OCI-LY1 (cell line): ENCODE data around the gene RHOBTB3.

ENCODE experiments used
- H2AFZ ChIP-seq: fragments of 200-600 bp; sonication (generic), shearing (Covaris generic); 2 replicates; pipeline ENCODE4 v1.6.0; 2014; ENCODE audit warnings: antibody characterized with exemption, mild to moderate bottlenecking, low read length
- H3F3A ChIP-seq: fragments of 200-600 bp; sonication (generic), shearing (Covaris generic); 2 replicates; pipeline ENCODE4 v1.6.0; 2014; ENCODE audit warnings: mild to moderate bottlenecking, antibody characterized with exemption, low read length, moderate library complexity; ENCODE audit not compliant: insufficient read depth
- H3K27ac ChIP-seq: fragments of 200-600 bp; sonication (generic); 2 replicates; pipeline ENCODE4 v1.5.1; 2014; ENCODE audit warnings: low read length, mixed run types, mild to moderate bottlenecking, low read depth; ENCODE audit not compliant: poor library complexity, severe bottlenecking
- H3K27me3 ChIP-seq: fragments of 200-600 bp; sonication (generic); 2 replicates; pipeline ENCODE4 v1.6.0; 2014; ENCODE audit warnings: antibody characterized with exemption, mild to moderate bottlenecking, low read length, moderate library complexity; ENCODE audit not compliant: insufficient read depth
- H3K36me3 ChIP-seq: fragments of 200-600 bp; sonication (generic); 2 replicates; pipeline ENCODE4 v1.6.1; 2014; ENCODE audit warnings: mild to moderate bottlenecking, antibody characterized with exemption, low read length, moderate library complexity, mixed read lengths; ENCODE audit not compliant: insufficient read depth
- H3K4me1 ChIP-seq: fragments of 200-600 bp; sonication (generic); 2 replicates; pipeline ENCODE4 v1.5.1; 2014; ENCODE audit warnings: mild to moderate bottlenecking, low read length, moderate library complexity; ENCODE audit not compliant: insufficient read depth, severe bottlenecking
- H3K4me2 ChIP-seq: fragments of 200-600 bp; sonication (generic), shearing (Covaris generic); 2 replicates; pipeline ENCODE4 v1.6.1; 2014; ENCODE audit warnings: low read length
- H3K4me3 ChIP-seq: fragments of 200-600 bp; sonication (generic); 2 replicates; pipeline ENCODE4 v1.5.1; 2014; ENCODE audit warnings: low read length, low read depth, mild to moderate bottlenecking, mixed read lengths; ENCODE audit not compliant: poor library complexity, severe bottlenecking
- H3K79me2 ChIP-seq: fragments of 200-600 bp; shearing (Covaris generic); 2 replicates; pipeline ENCODE4 v1.6.1; 2016; ENCODE audit warnings: mixed run types, low read length, mixed read lengths; ENCODE audit not compliant: insufficient read depth
- H3K9ac ChIP-seq: fragments of 200-600 bp; sonication (generic), shearing (Covaris generic); 2 replicates; pipeline ENCODE4 v1.6.1; 2014; ENCODE audit warnings: mild to moderate bottlenecking, low read length, mixed read lengths
- H3K9me2 ChIP-seq: fragments of 200-600 bp; sonication (generic), shearing (Covaris generic); 2 replicates; pipeline ENCODE4 v1.6.1; 2014; ENCODE audit warnings: low read depth, mild to moderate bottlenecking, low read length, mixed read lengths
- H3K9me3 ChIP-seq: fragments of 200-600 bp; shearing (Covaris generic); 2 replicates; pipeline ENCODE4 v1.6.1; 2014; ENCODE audit warnings: low read length, mixed read lengths
- H4K20me1 ChIP-seq: fragments of 200-600 bp; sonication (generic), shearing (Covaris generic); 2 replicates; pipeline ENCODE4 v1.6.0; 2016; ENCODE audit warnings: mild to moderate bottlenecking, low read length; ENCODE audit not compliant: insufficient read depth
- EZH2 ChIP-seq: fragments of 200-600 bp; sonication (generic), shearing (Covaris generic); IDR thresholded peaks from 2 replicates; pipeline ENCODE4 v1.8.0; 2017; ENCODE audit warnings: borderline replicate concordance, mixed run types, mild to moderate bottlenecking, antibody characterized with exemption, low read length, moderate library complexity, mixed read lengths
- TF ChIP-seq, protein P1 (sequence below): fragments of 200-600 bp; sonication (generic), shearing (Covaris generic); IDR thresholded peaks from 2 replicates; pipeline ENCODE4 v1.5.1; 2017; ENCODE audit warnings: mild to moderate bottlenecking, antibody characterized with exemption, low read length, moderate library complexity, mixed read lengths

RHOBTB3 gene

DNA sequence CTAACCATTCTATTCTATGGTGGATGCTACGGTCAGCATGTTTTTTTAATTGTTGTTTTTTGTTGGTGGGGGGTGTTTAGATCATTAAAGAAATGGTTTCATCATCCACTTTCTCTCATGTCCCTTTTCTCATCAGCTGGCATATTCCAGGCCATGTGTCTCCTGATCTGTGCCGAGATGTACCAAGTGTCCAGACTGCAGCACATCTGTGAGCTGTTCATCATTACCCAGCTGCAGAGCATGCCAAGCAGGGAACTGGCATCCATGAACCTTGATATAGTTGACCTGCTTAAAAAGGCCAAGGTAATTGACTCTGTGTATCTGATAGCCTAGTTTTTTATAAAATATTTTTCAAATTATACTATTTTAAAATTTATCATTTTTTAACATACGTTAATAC lies 52.5 kb downstream of the RHOBTB3 start:
- H2AFZ ChIP-seq: no peak overlapping the region
- H3K9me2 ChIP-seq: no peaks in the 10 kb centered on the region
- peaks cover 8% of the 10 kb centered on the region for H3K4me1 ChIP-seq
- no peaks in the 10 kb centered on the region for H3K36me3 ChIP-seq
- TF ChIP-seq EZH2: no peak
- TF ChIP-seq, protein P1, sequence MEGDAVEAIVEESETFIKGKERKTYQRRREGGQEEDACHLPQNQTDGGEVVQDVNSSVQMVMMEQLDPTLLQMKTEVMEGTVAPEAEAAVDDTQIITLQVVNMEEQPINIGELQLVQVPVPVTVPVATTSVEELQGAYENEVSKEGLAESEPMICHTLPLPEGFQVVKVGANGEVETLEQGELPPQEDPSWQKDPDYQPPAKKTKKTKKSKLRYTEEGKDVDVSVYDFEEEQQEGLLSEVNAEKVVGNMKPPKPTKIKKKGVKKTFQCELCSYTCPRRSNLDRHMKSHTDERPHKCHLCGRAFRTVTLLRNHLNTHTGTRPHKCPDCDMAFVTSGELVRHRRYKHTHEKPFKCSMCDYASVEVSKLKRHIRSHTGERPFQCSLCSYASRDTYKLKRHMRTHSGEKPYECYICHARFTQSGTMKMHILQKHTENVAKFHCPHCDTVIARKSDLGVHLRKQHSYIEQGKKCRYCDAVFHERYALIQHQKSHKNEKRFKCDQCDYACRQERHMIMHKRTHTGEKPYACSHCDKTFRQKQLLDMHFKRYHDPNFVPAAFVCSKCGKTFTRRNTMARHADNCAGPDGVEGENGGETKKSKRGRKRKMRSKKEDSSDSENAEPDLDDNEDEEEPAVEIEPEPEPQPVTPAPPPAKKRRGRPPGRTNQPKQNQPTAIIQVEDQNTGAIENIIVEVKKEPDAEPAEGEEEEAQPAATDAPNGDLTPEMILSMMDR: no peak
- no peaks in the 10 kb centered on the region for H3K79me2 ChIP-seq
- no peaks in the 10 kb centered on the region for H4K20me1 ChIP-seq
- H3F3A ChIP-seq: no peaks in the 10 kb centered on the region
- no peak overlapping the region for H3K4me3 ChIP-seq
- no peak overlapping the region for H3K9ac ChIP-seq
- no peaks in the 10 kb centered on the region; the same call in 1 of the 2 replicates for H3K27me3 ChIP-seq
- no peaks in the 10 kb centered on the region for H3K9me3 ChIP-seq
- H3K27ac ChIP-seq: no peak overlapping the region
- H3K4me2 ChIP-seq: no peak overlapping the region

DNA sequence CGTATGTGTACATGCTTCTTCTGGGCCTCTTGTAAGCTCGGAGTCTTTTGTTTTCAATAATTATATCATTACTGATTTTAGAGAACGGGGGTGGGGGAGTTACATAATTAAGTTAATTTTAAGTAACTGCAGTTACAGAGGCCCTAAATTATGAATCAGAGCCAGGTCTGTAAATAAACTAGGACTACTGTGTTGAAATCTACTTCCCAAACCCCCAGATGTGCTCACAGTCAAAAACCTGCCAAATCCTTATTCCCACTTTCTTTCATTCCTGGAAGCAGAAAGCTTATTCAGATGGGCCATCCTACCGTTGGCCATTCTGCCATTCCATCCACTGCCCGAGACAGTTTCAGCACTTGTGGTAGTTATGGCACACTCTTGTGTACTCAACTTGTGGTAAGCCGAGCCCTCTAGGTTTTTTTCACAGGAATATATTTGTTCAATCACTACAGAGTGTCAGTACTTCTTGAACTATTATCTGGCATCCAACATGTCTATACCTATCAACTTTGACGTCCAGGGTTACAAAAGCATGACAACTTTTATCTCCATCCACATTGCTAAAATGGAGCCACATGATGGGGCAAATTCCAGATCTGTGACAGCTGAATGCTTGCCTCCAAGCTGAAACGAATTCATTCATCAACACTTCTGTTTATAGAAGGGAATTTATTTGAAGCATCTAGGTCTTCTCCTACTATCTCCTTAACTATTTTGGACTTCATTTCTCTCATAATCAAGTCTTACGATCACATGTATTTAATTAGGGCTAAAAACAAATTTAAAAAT lies 53.6 kb downstream of the RHOBTB3 start:
- H3K9ac ChIP-seq: no peak overlapping the region
- no peaks in the 10 kb centered on the region for H3K36me3 ChIP-seq
- no peak overlapping the region for H3K4me3 ChIP-seq
- H2AFZ ChIP-seq: no peak overlapping the region
- H4K20me1 ChIP-seq: no peaks in the 10 kb centered on the region
- no peak overlapping the region for H3K4me2 ChIP-seq
- H3K27me3 ChIP-seq: no peaks in the 10 kb centered on the region; the same call in 1 of the 2 replicates
- no peaks in the 10 kb centered on the region for H3F3A ChIP-seq
- TF ChIP-seq EZH2: no peak
- TF ChIP-seq, protein P1: no peak
- H3K4me1 ChIP-seq: peaks cover 8% of the 10 kb centered on the region
- H3K9me2 ChIP-seq: no peaks in the 10 kb centered on the region
- H3K27ac ChIP-seq: no peak overlapping the region
- no peaks in the 10 kb centered on the region for H3K79me2 ChIP-seq
- no peaks in the 10 kb centered on the region for H3K9me3 ChIP-seq

DNA sequence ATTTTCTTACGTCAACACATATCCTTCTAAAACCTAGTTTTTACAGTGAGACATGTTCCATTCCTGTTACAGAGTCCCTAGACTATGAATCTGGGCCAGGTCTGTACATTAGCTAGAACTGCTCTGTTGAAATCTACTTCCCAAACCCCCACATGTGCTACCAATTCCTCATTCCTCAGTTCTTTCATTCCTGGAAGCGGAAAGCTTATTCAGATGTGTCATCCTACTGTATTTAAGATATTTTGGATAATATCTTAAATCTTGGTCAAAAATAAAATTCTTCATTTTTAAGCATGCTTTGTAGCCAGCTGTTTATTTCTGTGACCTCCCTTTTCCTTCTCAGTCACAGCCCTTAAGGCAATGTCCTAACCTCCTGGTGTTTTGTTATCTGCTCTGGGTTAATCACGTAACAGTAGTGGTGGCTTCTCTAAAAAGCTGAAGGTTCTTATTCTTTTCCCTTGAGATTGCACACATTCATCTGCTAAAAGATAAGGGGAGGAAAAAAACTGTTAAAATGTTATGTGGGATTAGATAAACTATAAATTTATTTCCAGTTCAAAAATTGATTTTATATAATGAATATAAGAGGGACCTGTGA lies 55.8 kb downstream of the RHOBTB3 start:
- no peaks in the 10 kb centered on the region for H3K79me2 ChIP-seq
- no peak for TF ChIP-seq EZH2
- no peaks in the 10 kb centered on the region; the same call in 1 of the 2 replicates for H3K27me3 ChIP-seq
- H4K20me1 ChIP-seq: no peaks in the 10 kb centered on the region
- no peak overlapping the region for H3K27ac ChIP-seq
- no peak overlapping the region for H2AFZ ChIP-seq
- no peak overlapping the region for H3K4me2 ChIP-seq
- H3K4me1 ChIP-seq: no peaks in the 10 kb centered on the region
- no peaks in the 10 kb centered on the region for H3K9me2 ChIP-seq
- H3K9me3 ChIP-seq: no peaks in the 10 kb centered on the region
- no peak overlapping the region for H3K9ac ChIP-seq
- no peak overlapping the region for H3K4me3 ChIP-seq
- H3K36me3 ChIP-seq: no peaks in the 10 kb centered on the region
- no peaks in the 10 kb centered on the region for H3F3A ChIP-seq
